H1 (cell line): ENCODE measurements around the gene USP54.

Experiments used
- ATF3 ChIP-seq: IDR thresholded peaks from 2 replicates; pipeline ENCODE4 v1.6.1; 2011; ENCODE audit warnings: low read depth, mild to moderate bottlenecking, low read length; ENCODE audit not compliant: insufficient read depth
- BRCA1 ChIP-seq: IDR thresholded peaks from 2 replicates; pipeline ENCODE4 v1.6.1; 2012; ENCODE audit warnings: low read depth, low read length, improper control_type of control experiment
- CHD2 ChIP-seq: IDR thresholded peaks from 2 replicates; pipeline ENCODE4 v1.6.1; 2012; ENCODE audit warnings: low read length, improper control_type of control experiment
- CTCF ChIP-seq, 3 experiments: IDR thresholded peaks; 1 replicate in 2 of 3; 2 replicates in 1 of 3; pipeline versions ENCODE4 v1.5.1 to v1.6.1; 2011; ENCODE audit warnings: low read length in 3 of 3, mild to moderate bottlenecking in 3 of 3, inconsistent platforms in 2 of 3, low read depth in 1 of 3, moderate library complexity in 1 of 3; ENCODE audit not compliant: insufficient read depth in 1 of 3; ENCODE audit errors: control extremely low read depth in 1 of 3
- EGR1 ChIP-seq: IDR thresholded peaks from 2 replicates; pipeline ENCODE4 v1.6.1; 2011; ENCODE audit warnings: low read depth, low read length, borderline replicate concordance
- EP300 ChIP-seq, 2 experiments: IDR thresholded peaks; 1 replicate in 1 of 2; 2 replicates in 1 of 2; pipeline ENCODE4 v1.6.1; 2011 to 2012; ENCODE audit warnings: low read depth in 2 of 2, low read length in 2 of 2, mild to moderate bottlenecking in 2 of 2, borderline replicate concordance in 1 of 2, inconsistent platforms in 1 of 2, moderate library complexity in 1 of 2
- POLR2AphosphoS5 ChIP-seq: IDR thresholded peaks from 2 replicates; pipeline ENCODE4 v1.6.1; 2011; ENCODE audit warnings: low read depth, low read length
- POU5F1 ChIP-seq: IDR thresholded peaks from 2 replicates; pipeline ENCODE4 v1.6.1; 2011; ENCODE audit warnings: low read depth, mild to moderate bottlenecking, low read length, moderate library complexity
- RBBP5 ChIP-seq: IDR thresholded peaks from 2 replicates; pipeline ENCODE4 v1.7.1; 2012; ENCODE audit warnings: low read depth, mild to moderate bottlenecking, inconsistent platforms, low read length, moderate library complexity, borderline replicate concordance
- TBP ChIP-seq: IDR thresholded peaks from 2 replicates; pipeline ENCODE4 v1.6.1; 2011; ENCODE audit warnings: low read depth, low read length, improper control_type of control experiment

- no peak for TF ChIP-seq BRCA1
- TF ChIP-seq ATF3: no peak
- no peak for TF ChIP-seq RBBP5
- TF ChIP-seq CTCF (IDR thresholded peaks at IDR 0.05; ENCODE audit: control extremely low read depth in 1 of 3, insufficient read depth in 1 of 3, low read depth in 1 of 3, low read length in 3 of 3): no peak
- TF ChIP-seq TBP: no peak
- TF ChIP-seq EGR1: no peak
- TF ChIP-seq POU5F1: no peak
- no peak for TF ChIP-seq POLR2AphosphoS5
- no peak for TF ChIP-seq CHD2
- TF ChIP-seq EP300 (IDR thresholded peaks at IDR 0.05; ENCODE audit: borderline replicate concordance in 1 of 2, low read depth in 2 of 2, low read length in 2 of 2): no peak
Measured at GRCh38 chr10:73559590-73559989, 31.6 kb downstream of the USP54 start.
